T-cell (primary cell): ENCODE data around the gene WDR93. TPM values are rescaled to one million over a fixed set of nuclear protein-coding genes. Genes with fewer than 3 reads are reported as not detected.

ENCODE experiments used
- ATAC-seq, 4 experiments: fragments of 200-7000 bp in 3 of 4; fragments of 150-1000 bp in 1 of 4; cut with Tn5 transposase; replicated peaks in 1 of 4; 1 replicate in 3 of 4; 2 replicates in 1 of 4; pipeline ENCODE4 v1.10.0; 2021; ENCODE audit warnings: moderate library complexity in 3 of 4, mild to moderate bottlenecking in 2 of 4, moderate number of reproducible peaks in 1 of 4
- CTCF ChIA-PET, 2 donors: fragments of 300-600 bp; sonication (Branson Sonifier 250); formaldehyde crosslinking; loops; one replicate each; lab custom pipeline; 2022; ENCODE audit warnings: antibody characterized with exemption in 2 of 2; lab: Charles Lee
- POLR2A ChIA-PET, 2 donors: fragments of 300-600 bp; sonication (Branson Sonifier 250); formaldehyde crosslinking; loops; one replicate each; lab custom pipeline; 2022; ENCODE audit warnings: antibody characterized with exemption in 2 of 2; lab: Charles Lee
- DNase-seq, 35 experiments: peaks; one replicate each; pipeline versions ENCODE4 v3.0.0 to v3.0.0-alpha.2; 2013 to 2023
- H3K27ac ChIP-seq: one replicate; pipeline ENCODE4 v1.5.1; 2013; ENCODE audit warnings: low read length
- H3K27me3 ChIP-seq, 2 experiments: replicated peaks in 1 of 2; 1 replicate in 1 of 2; 2 replicates in 1 of 2; pipeline versions ENCODE4 v1.6.1 to v1.7.0; 2013; ENCODE audit warnings: low read length in 1 of 2, mixed read lengths in 1 of 2; ENCODE audit not compliant: control insufficient read depth in 2 of 2, insufficient read depth in 2 of 2; ENCODE audit errors: extremely low read depth in 1 of 2
- H3K36me3 ChIP-seq, 2 donors: 1 replicate in 1 of 2; 2 replicates in 1 of 2; pipeline versions ENCODE4 v1.6.1 to v1.7.0; 2013; ENCODE audit warnings: low read length in 1 of 2; ENCODE audit not compliant: control insufficient read depth in 2 of 2, insufficient read depth in 1 of 2; ENCODE audit errors: extremely low read depth in 1 of 2
- H3K4me1 ChIP-seq, 2 experiments: 1 replicate in 1 of 2; 2 replicates in 1 of 2; pipeline versions ENCODE4 v1.6.1 to v1.7.0; 2013; ENCODE audit warnings: low read length in 2 of 2, mixed read lengths in 1 of 2; ENCODE audit not compliant: insufficient read depth in 2 of 2, control insufficient read depth in 1 of 2; ENCODE audit errors: extremely low read depth in 1 of 2
- H3K4me3 ChIP-seq, 2 donors: 1 replicate in 1 of 2; 2 replicates in 1 of 2; pipeline versions ENCODE4 v1.5.1 to v1.7.0; 2013; ENCODE audit warnings: mild to moderate bottlenecking in 2 of 2, low read length in 1 of 2, moderate library complexity in 1 of 2; ENCODE audit not compliant: control insufficient read depth in 1 of 2; ENCODE audit errors: extremely low read depth in 1 of 2
- H3K9me3 ChIP-seq: 2 replicates; pipeline ENCODE4 v1.7.0; 2013
- H3K27ac Mint-ChIP-seq, 2 donors: one replicate each; pipeline ENCODE4 v1.8.0; 2020 to 2021; ENCODE audit warnings: mild to moderate bottlenecking in 2 of 2, mixed read lengths in 2 of 2
- H3K27me3 Mint-ChIP-seq, 2 donors: one replicate each; pipeline ENCODE4 v1.8.0; 2021 to 2022; ENCODE audit warnings: mixed read lengths in 2 of 2
- H3K36me3 Mint-ChIP-seq: one replicate; pipeline ENCODE4 v1.8.0; 2021; ENCODE audit warnings: mixed read lengths
- H3K4me1 Mint-ChIP-seq, 3 donors: one replicate each; pipeline ENCODE4 v1.8.0; 2020 to 2022; ENCODE audit warnings: mixed read lengths in 3 of 3, mild to moderate bottlenecking in 1 of 3
- H3K4me3 Mint-ChIP-seq, 3 donors: one replicate each; pipeline ENCODE4 v1.8.0; 2020 to 2022; ENCODE audit warnings: mild to moderate bottlenecking in 3 of 3, mixed read lengths in 3 of 3, moderate library complexity in 3 of 3
- H3K9me3 Mint-ChIP-seq, 3 donors: one replicate each; pipeline ENCODE4 v1.8.0; 2020 to 2022; ENCODE audit warnings: mixed read lengths in 3 of 3
- WGBS: methylation state at CpG from one replicate; pipeline ENCODE4 v1.1.5; 2013; ENCODE audit warnings: missing lambda C conversion rate; ENCODE audit not compliant: insufficient coverage; 5-methylcytosine and 5-hydroxymethylcytosine counted together
- total RNA-seq, 35 experiments: library from RNA in 6 of 35; stranded (reverse) in 6 of 35; fragments of 120-200 nt in 1 of 35; gene quantifications; one replicate each; pipeline versions ENCODE4 v1.2.1 to v1.2.4 and lab custom pipeline; 2013 to 2026

WDR93 gene
- total RNA-seq, 5 donors from 2014 or later (not counting 1 experiment from before 2014, with no cell fraction given) = 0.13 to 0.35 TPM; not detected in 3

GRCh38 chr15:89790661-89791060 lies 100.0 kb downstream of the WDR93 start:
- H3K9me3 Mint-ChIP-seq = peaks cover 4 to 19% (median 8%) of the 10 kb centered on the region in 3 donors
- H3K27ac Mint-ChIP-seq = no peak overlapping the region
- DNase-seq (no peak), ATAC-seq (no peak)
- no peak overlapping the region for H3K27ac ChIP-seq
- no peaks in the 10 kb centered on the region for H3K9me3 ChIP-seq
- H3K36me3 ChIP-seq = no peaks in the 10 kb centered on the region
- ChIA-PET CTCF (no interaction called here), POLR2A (no interaction called here)
- peaks cover 2% of the 10 kb centered on the region for H3K36me3 Mint-ChIP-seq
- H3K27me3 Mint-ChIP-seq = peaks cover 0 to 14% of the 10 kb centered on the region in 2 donors
- H3K4me3 Mint-ChIP-seq = no peak overlapping the region
- no peaks in the 10 kb centered on the region for H3K4me1 Mint-ChIP-seq
- H3K4me3 ChIP-seq = no peak overlapping the region
- peaks cover 0 to 16% of the 10 kb centered on the region in 2 experiments for H3K27me3 ChIP-seq
- H3K4me1 ChIP-seq = no peaks in the 10 kb centered on the region
- 86% methylated on average over 7 of the region's 16 CpGs for WGBS

DNA sequence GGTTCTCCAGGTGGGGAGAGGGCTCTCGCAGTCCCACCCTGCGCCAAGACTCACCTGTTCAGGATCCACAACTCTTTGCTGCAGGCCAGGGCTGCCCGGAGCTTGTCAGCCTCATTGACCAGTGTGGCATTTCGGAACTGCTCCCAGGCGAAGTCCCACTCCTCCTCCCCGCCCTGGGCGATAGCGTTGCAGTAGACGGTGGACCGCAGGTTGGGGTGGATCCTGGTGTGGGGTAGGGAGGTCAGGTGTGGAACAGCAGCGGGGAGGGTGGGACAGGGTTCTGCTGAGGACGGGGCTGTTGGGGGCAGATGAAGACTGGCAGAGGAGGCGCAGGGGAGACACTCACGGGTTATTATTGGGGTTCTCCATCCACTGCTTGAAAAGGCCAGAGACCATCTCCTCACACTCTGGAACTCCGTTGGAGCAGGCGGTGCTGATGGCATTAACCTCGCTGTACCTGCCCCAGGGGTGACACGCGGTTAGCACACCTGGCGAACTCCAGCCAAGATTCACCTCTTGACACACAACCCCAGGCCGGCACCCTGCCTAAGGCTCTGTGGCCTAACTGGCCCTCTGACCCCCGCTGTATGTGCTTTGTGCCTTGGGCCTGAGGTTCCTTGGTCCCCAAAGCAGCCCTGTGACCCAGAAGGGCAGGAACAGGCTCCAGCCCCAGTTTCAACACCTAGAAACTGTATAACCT lies 101.6 kb downstream of the WDR93 start:
- Mint-ChIP-seq H3K4me1 (no peaks in the 10 kb centered on the region), H3K9me3 (peaks cover 6 to 28% (median 13%) of the 10 kb centered on the region in 3 donors), H3K27me3 (peaks cover 0 to 14% of the 10 kb centered on the region in 2 donors), H3K36me3 (peaks cover 2% of the 10 kb centered on the region), H3K4me3 (no peak overlapping the region), H3K27ac (no peak overlapping the region)
- Histone ChIP-seq H3K36me3 (no peaks in the 10 kb centered on the region), H3K4me3 (no peak overlapping the region), H3K9me3 (no peaks in the 10 kb centered on the region), H3K27ac (no peak overlapping the region), H3K4me1 (no peaks in the 10 kb centered on the region), H3K27me3 (peaks cover 0 to 16% of the 10 kb centered on the region in 2 experiments)
- POLR2A ChIA-PET = no interaction called here
- DNase-seq = no peak
- 95% methylated on average over 13 of the region's 22 CpGs for WGBS
- CTCF ChIA-PET = no interaction called here
- ATAC-seq = no peak

Other genes starting within 250 kb of the WDR93 start
- not detected for gene RHCG, start 194.2 kb upstream of the WDR93 start, total RNA-seq
- under 1 TPM; 0.14 to 0.38 (median 0.25) TPM for gene TICRR, start 115.3 kb upstream of the WDR93 start, total RNA-seq
- under 1 TPM; 0.07 to 0.26 (median 0.20) TPM for gene KIF7, start 35.3 kb upstream of the WDR93 start, total RNA-seq
- 1 to 10 TPM in 1 of 5 donors, under 1 TPM in 3, not detected in 1; 0.25 to 1.1 (median 0.60) TPM for gene PLIN1, start 11.4 kb upstream of the WDR93 start, total RNA-seq
- gene PEX11A, start 57 bp upstream of the WDR93 start, total RNA-seq = 1 to 10 TPM in 4 of 5 donors, under 1 TPM in 1; 0.91 to 4.0 (median 2.0) TPM
- gene MESP1, start 60.4 kb downstream of the WDR93 start, total RNA-seq = 1 to 10 TPM in 1 of 5 donors, under 1 TPM in 3, not detected in 1; 0.23 to 1.5 (median 0.38) TPM
- not detected for gene MESP2, start 85.5 kb downstream of the WDR93 start, total RNA-seq
- gene ANPEP, start 124.0 kb downstream of the WDR93 start, total RNA-seq = 1 to 10 TPM in 3 of 5 donors, under 1 TPM in 2; 0.89 to 2.9 (median 2.1) TPM
- 10 to 100 TPM; 22.8 to 30.5 (median 24.9) TPM for gene AP3S2, start 203.2 kb downstream of the WDR93 start, total RNA-seq
- gene ARPIN, start 222.1 kb downstream of the WDR93 start, total RNA-seq = under 1 TPM in 4 of 5 donors, not detected in 1; 0.03 to 0.09 (median 0.06) TPM